ENCODE measurements around the gene WDR37.
"Not testable (repeated sequence)": the region's sequence is repeated elsewhere in the genome, so short reads cannot be mapped to it uniquely, and the experiment has no call there.

WDR37 gene

GRCh38 chr10:1161315-1161673, 105.1 kb downstream of the WDR37 start:
- not testable (repeated sequence) for H3K9ac ChIP-seq (ENCODE audit: low read depth in 1 of 2, low read length in 2 of 2); H3K4me3 ChIP-seq (ENCODE audit: low read length in 2 of 2); H3K27ac ChIP-seq (ENCODE audit: low read depth in 2 of 2, low read length in 2 of 2); H3K9me3 ChIP-seq (ENCODE audit: control insufficient read depth in 2 of 2, low read length in 2 of 2); H3K36me3 ChIP-seq (ENCODE audit: control insufficient read depth in 2 of 2, insufficient read depth in 2 of 2, low read length in 2 of 2); H3K4me1 ChIP-seq (ENCODE audit: control insufficient read depth in 2 of 2, insufficient read depth in 2 of 2, low read length in 2 of 2); H3K27me3 ChIP-seq (ENCODE audit: control insufficient read depth in 2 of 2, insufficient read depth in 2 of 2, low read length in 2 of 2)

- H3K9ac ChIP-seq (ENCODE audit: low read depth in 1 of 2, low read length in 2 of 2) = no peak overlapping the region
- no peaks in the 10 kb centered on the region for H3K36me3 ChIP-seq (ENCODE audit: control insufficient read depth in 2 of 2, insufficient read depth in 2 of 2, low read length in 2 of 2)
- no peaks in the 10 kb centered on the region for H3K4me1 ChIP-seq (ENCODE audit: control insufficient read depth in 2 of 2, insufficient read depth in 2 of 2, low read length in 2 of 2)
- no peak overlapping the region for H3K4me3 ChIP-seq (ENCODE audit: low read length in 2 of 2)
- H3K9me3 ChIP-seq (ENCODE audit: control insufficient read depth in 2 of 2, low read length in 2 of 2) = no peaks in the 10 kb centered on the region
- H3K27me3 ChIP-seq (ENCODE audit: control insufficient read depth in 2 of 2, insufficient read depth in 2 of 2, low read length in 2 of 2) = peaks cover 0 to 3% of the 10 kb centered on the region in 2 donors
- no peak overlapping the region for H3K27ac ChIP-seq (ENCODE audit: low read depth in 2 of 2, low read length in 2 of 2)
These were observed 106.5 kb downstream of the WDR37 start for GRCh38 chr10:1162481-1163203.

GRCh38 chr10:1163204-1163660, 107.0 kb downstream of the WDR37 start:
- H3K27ac ChIP-seq (ENCODE audit: low read depth in 2 of 2, low read length in 2 of 2) = no peak overlapping the region

GRCh38 chr10:1163831-1164230, 107.6 kb downstream of the WDR37 start:
- Histone ChIP-seq H3K4me3 (ENCODE audit: low read length in 2 of 2) (no peak overlapping the region), H3K27ac (ENCODE audit: low read depth in 2 of 2, low read length in 2 of 2) (no peak overlapping the region), H3K27me3 (ENCODE audit: control insufficient read depth in 2 of 2, insufficient read depth in 2 of 2, low read length in 2 of 2) (peaks cover 0 to 3% of the 10 kb centered on the region in 2 donors), H3K36me3 (ENCODE audit: control insufficient read depth in 2 of 2, insufficient read depth in 2 of 2, low read length in 2 of 2) (no peaks in the 10 kb centered on the region), H3K4me1 (ENCODE audit: control insufficient read depth in 2 of 2, insufficient read depth in 2 of 2, low read length in 2 of 2) (no peaks in the 10 kb centered on the region), H3K9me3 (ENCODE audit: control insufficient read depth in 2 of 2, low read length in 2 of 2) (no peaks in the 10 kb centered on the region), H3K9ac (ENCODE audit: low read depth in 1 of 2, low read length in 2 of 2) (no peak overlapping the region)

More at GRCh38 chr10:1163204-1163660, 107.0 kb downstream of the WDR37 start:
- Histone ChIP-seq H3K4me1 (ENCODE audit: control insufficient read depth in 2 of 2, insufficient read depth in 2 of 2, low read length in 2 of 2) (no peaks in the 10 kb centered on the region), H3K4me3 (ENCODE audit: low read length in 2 of 2) (no peak overlapping the region), H3K27me3 (ENCODE audit: control insufficient read depth in 2 of 2, insufficient read depth in 2 of 2, low read length in 2 of 2) (peaks cover 0 to 3% of the 10 kb centered on the region in 2 donors), H3K9ac (ENCODE audit: low read depth in 1 of 2, low read length in 2 of 2) (no peak overlapping the region), H3K36me3 (ENCODE audit: control insufficient read depth in 2 of 2, insufficient read depth in 2 of 2, low read length in 2 of 2) (no peaks in the 10 kb centered on the region), H3K9me3 (ENCODE audit: control insufficient read depth in 2 of 2, low read length in 2 of 2) (no peaks in the 10 kb centered on the region)

GRCh38 chr10:1166101-1166827, 110.1 kb downstream of the WDR37 start:
- Histone ChIP-seq H3K36me3 (ENCODE audit: control insufficient read depth in 2 of 2, insufficient read depth in 2 of 2, low read length in 2 of 2) (no peaks in the 10 kb centered on the region), H3K4me3 (ENCODE audit: low read length in 2 of 2) (no peak overlapping the region), H3K9me3 (ENCODE audit: control insufficient read depth in 2 of 2, low read length in 2 of 2) (no peaks in the 10 kb centered on the region), H3K9ac (ENCODE audit: low read depth in 1 of 2, low read length in 2 of 2) (no peak overlapping the region), H3K27ac (ENCODE audit: low read depth in 2 of 2, low read length in 2 of 2) (no peak overlapping the region), H3K4me1 (ENCODE audit: control insufficient read depth in 2 of 2, insufficient read depth in 2 of 2, low read length in 2 of 2) (no peaks in the 10 kb centered on the region), H3K27me3 (ENCODE audit: control insufficient read depth in 2 of 2, insufficient read depth in 2 of 2, low read length in 2 of 2) (peaks cover 0 to 3% of the 10 kb centered on the region in 2 donors)

GRCh38 chr10:1166828-1167275, 110.7 kb downstream of the WDR37 start:
- Histone ChIP-seq H3K9ac (ENCODE audit: low read depth in 1 of 2, low read length in 2 of 2) (no peak overlapping the region), H3K27ac (ENCODE audit: low read depth in 2 of 2, low read length in 2 of 2) (no peak overlapping the region), H3K36me3 (ENCODE audit: control insufficient read depth in 2 of 2, insufficient read depth in 2 of 2, low read length in 2 of 2) (no peaks in the 10 kb centered on the region), H3K4me3 (ENCODE audit: low read length in 2 of 2) (no peak overlapping the region), H3K9me3 (ENCODE audit: control insufficient read depth in 2 of 2, low read length in 2 of 2) (no peaks in the 10 kb centered on the region), H3K27me3 (ENCODE audit: control insufficient read depth in 2 of 2, insufficient read depth in 2 of 2, low read length in 2 of 2) (peaks cover 0 to 3% of the 10 kb centered on the region in 2 donors), H3K4me1 (ENCODE audit: control insufficient read depth in 2 of 2, insufficient read depth in 2 of 2, low read length in 2 of 2) (no peaks in the 10 kb centered on the region)

GRCh38 chr10:1168763-1169162, 112.6 kb downstream of the WDR37 start:
- no peaks in the 10 kb centered on the region for H3K27me3 ChIP-seq (ENCODE audit: control insufficient read depth in 2 of 2, insufficient read depth in 2 of 2, low read length in 2 of 2)
- no peak overlapping the region for H3K27ac ChIP-seq (ENCODE audit: low read depth in 2 of 2, low read length in 2 of 2)
- H3K4me1 ChIP-seq (ENCODE audit: control insufficient read depth in 2 of 2, insufficient read depth in 2 of 2, low read length in 2 of 2) = no peaks in the 10 kb centered on the region
- H3K36me3 ChIP-seq (ENCODE audit: control insufficient read depth in 2 of 2, insufficient read depth in 2 of 2, low read length in 2 of 2) = no peaks in the 10 kb centered on the region
- no peaks in the 10 kb centered on the region for H3K9me3 ChIP-seq (ENCODE audit: control insufficient read depth in 2 of 2, low read length in 2 of 2)
- H3K4me3 ChIP-seq (ENCODE audit: low read length in 2 of 2) = no peak overlapping the region
- H3K9ac ChIP-seq (ENCODE audit: low read depth in 1 of 2, low read length in 2 of 2) = no peak overlapping the region

- H3K27ac ChIP-seq (ENCODE audit: low read depth in 2 of 2, low read length in 2 of 2) = no peak overlapping the region
- no peak overlapping the region for H3K4me3 ChIP-seq (ENCODE audit: low read length in 2 of 2)
- no peaks in the 10 kb centered on the region for H3K27me3 ChIP-seq (ENCODE audit: control insufficient read depth in 2 of 2, insufficient read depth in 2 of 2, low read length in 2 of 2)
- H3K4me1 ChIP-seq (ENCODE audit: control insufficient read depth in 2 of 2, insufficient read depth in 2 of 2, low read length in 2 of 2) = no peaks in the 10 kb centered on the region
- no peak overlapping the region for H3K9ac ChIP-seq (ENCODE audit: low read depth in 1 of 2, low read length in 2 of 2)
- no peaks in the 10 kb centered on the region for H3K36me3 ChIP-seq (ENCODE audit: control insufficient read depth in 2 of 2, insufficient read depth in 2 of 2, low read length in 2 of 2)
- H3K9me3 ChIP-seq (ENCODE audit: control insufficient read depth in 2 of 2, low read length in 2 of 2) = no peaks in the 10 kb centered on the region
These were observed 113.2 kb downstream of the WDR37 start for GRCh38 chr10:1169186-1169885.

GRCh38 chr10:1169981-1170866, 114.0 kb downstream of the WDR37 start:
- no peak overlapping the region for H3K27ac ChIP-seq (ENCODE audit: low read depth in 2 of 2, low read length in 2 of 2)
- no peak overlapping the region for H3K9ac ChIP-seq (ENCODE audit: low read depth in 1 of 2, low read length in 2 of 2)
- no peaks in the 10 kb centered on the region for H3K9me3 ChIP-seq (ENCODE audit: control insufficient read depth in 2 of 2, low read length in 2 of 2)
- no peak overlapping the region for H3K4me3 ChIP-seq (ENCODE audit: low read length in 2 of 2)
- H3K4me1 ChIP-seq (ENCODE audit: control insufficient read depth in 2 of 2, insufficient read depth in 2 of 2, low read length in 2 of 2) = no peaks in the 10 kb centered on the region
- no peaks in the 10 kb centered on the region for H3K27me3 ChIP-seq (ENCODE audit: control insufficient read depth in 2 of 2, insufficient read depth in 2 of 2, low read length in 2 of 2)
- H3K36me3 ChIP-seq (ENCODE audit: control insufficient read depth in 2 of 2, insufficient read depth in 2 of 2, low read length in 2 of 2) = no peaks in the 10 kb centered on the region

Data from mucosa of rectum (tissue), 2 donors.